Measurements from ENCODE around the gene CS. TPM values are rescaled to one million over a fixed set of nuclear protein-coding genes. Genes with fewer than 3 reads are reported as not detected.
A peak's percentile ranks its signal among the peaks of the same experiment; 100 is the strongest.

CS gene
- total RNA-seq, 4 donors from 2014 or later, result 126 to 175 (median 133) TPM

DNA sequence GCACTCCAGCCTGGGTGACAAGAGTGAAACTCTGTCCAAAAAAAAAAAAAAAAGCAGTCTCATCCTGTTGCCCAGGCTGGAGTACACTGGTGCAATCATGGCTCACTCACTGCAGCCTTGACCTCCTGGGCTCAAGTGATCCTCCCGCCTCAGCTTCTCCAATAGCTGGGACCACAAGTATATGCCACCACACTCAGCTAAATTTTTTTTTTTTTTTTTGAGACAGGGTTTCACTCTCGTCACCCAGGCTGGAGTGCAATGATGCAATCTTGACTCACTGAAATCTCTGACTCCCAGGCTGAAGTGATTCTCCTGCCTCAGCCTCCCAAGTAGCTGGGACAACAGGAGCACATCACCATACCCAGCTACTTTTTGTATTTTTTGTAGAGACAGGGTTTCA lies 20.9 kb upstream of the CS start:
- peaks cover under 1 to 85% (median 24%) of the 10 kb centered on the region in 3 donors for H3K36me3 ChIP-seq
- WGBS, 2 donors, result 90 to 100% methylated on average over 1 to 2 of the region's 2 CpGs
- DNase-seq, result no peak
- no peak overlapping the region for H3K27ac ChIP-seq
- H3K27me3 ChIP-seq, result no peaks in the 10 kb centered on the region
- H3K4me3 ChIP-seq, result no peak overlapping the region
- TF ChIP-seq, protein P1, sequence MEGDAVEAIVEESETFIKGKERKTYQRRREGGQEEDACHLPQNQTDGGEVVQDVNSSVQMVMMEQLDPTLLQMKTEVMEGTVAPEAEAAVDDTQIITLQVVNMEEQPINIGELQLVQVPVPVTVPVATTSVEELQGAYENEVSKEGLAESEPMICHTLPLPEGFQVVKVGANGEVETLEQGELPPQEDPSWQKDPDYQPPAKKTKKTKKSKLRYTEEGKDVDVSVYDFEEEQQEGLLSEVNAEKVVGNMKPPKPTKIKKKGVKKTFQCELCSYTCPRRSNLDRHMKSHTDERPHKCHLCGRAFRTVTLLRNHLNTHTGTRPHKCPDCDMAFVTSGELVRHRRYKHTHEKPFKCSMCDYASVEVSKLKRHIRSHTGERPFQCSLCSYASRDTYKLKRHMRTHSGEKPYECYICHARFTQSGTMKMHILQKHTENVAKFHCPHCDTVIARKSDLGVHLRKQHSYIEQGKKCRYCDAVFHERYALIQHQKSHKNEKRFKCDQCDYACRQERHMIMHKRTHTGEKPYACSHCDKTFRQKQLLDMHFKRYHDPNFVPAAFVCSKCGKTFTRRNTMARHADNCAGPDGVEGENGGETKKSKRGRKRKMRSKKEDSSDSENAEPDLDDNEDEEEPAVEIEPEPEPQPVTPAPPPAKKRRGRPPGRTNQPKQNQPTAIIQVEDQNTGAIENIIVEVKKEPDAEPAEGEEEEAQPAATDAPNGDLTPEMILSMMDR (IDR thresholded peaks at IDR 0.05), result no peak
- TF ChIP-seq POLR2A (IDR thresholded peaks at IDR 0.05), result no peak
- no peaks in the 10 kb centered on the region for H3K9me3 ChIP-seq
- H3K4me1 ChIP-seq, result peaks cover 5 to 9% (median 6%) of the 10 kb centered on the region in 3 donors
- intact Hi-C loops (cut with DNase I), result loop anchor here (10.0 kb wide), 1 partner anchor 134 kb away; the partner anchor contains the start of gene MIP

DNA sequence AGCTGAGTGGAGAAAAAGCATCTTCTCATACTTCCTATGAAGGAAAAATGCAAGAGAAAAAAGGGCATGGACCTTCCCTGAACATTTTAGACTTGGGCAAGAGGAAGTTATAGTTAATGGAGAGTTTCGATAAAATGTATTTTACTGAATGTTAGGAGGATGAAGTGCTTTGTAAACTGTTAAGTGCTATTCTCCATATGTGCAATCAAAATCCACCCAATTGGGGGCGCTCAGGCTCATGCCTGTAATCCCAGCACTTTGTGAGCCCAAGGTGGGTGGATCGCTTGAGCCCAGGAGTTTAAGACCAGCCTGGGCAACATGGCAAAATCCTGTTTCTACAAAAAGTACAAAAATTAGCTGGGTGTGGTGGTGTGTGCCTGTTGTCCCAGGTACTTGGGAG lies 17.5 kb upstream of the CS start:
- TF ChIP-seq POLR2A (IDR thresholded peaks at IDR 0.05), result no peak
- TF ChIP-seq, protein P1 (IDR thresholded peaks at IDR 0.05), result no peak
- Histone ChIP-seq H3K27ac (no peak overlapping the region), H3K4me3 (no peak overlapping the region), H3K36me3 (peaks cover 0 to 70% (median 0%) of the 10 kb centered on the region in 3 donors), H3K27me3 (no peaks in the 10 kb centered on the region), H3K9me3 (no peaks in the 10 kb centered on the region), H3K4me1 (peaks cover 13 to 22% (median 14%) of the 10 kb centered on the region in 3 donors)
- WGBS, 2 donors, result 82 to 91% methylated on average over 1 to 3 of the region's 3 CpGs
- intact Hi-C loops (cut with DNase I), result no loop called here
- DNase-seq, result no peak

DNA sequence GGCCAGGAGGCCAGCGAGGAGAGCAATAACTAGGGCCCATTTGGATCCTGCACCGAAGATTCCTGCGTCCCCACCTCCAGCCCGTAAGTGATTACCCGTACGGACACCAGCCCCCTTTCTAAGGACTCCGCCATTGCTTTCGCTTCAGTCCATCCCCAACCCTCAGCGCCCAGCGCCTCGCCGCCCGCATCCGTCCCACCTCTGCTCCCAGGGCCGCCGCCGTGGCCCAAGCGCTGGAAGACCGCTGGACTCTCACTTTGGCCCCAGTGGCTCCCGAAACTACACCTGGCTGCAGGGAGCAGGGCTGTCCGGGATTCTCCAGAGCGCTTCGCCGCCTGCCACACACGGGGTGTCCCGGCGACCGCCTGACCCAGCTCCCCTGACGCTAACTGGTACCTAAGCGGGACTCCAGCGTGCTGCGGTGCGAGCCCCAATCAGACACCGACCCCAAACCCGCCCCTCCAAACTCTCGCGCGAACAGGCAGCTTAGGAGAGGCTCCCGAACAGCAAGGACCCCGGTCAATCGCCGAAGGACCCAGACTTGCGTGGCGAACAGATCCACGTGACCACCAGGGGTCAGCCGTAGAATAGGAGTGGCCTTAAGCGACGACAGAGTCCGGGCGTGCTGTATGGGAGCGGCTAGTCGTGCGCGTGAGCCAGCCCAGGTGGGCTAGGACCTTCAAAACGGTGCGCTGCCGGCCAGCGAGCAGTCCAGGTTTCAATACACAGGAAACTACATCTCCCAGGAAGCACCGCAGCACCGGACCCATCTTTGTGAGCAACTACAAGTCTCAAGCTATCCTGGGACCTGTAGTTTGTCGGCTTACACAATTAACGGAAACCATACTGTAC lies 15.7 kb upstream of the CS start, which contains the start of gene CNPY2:
TSS of gene CNPY2 (minus strand) at position 367 of the 852 bp plus-strand sequence. CDS start 771 bp downstream, outside the sequence.
- intact Hi-C loops (cut with DNase I), result no loop called here
- Histone ChIP-seq H3K27me3 (no peaks in the 10 kb centered on the region), H3K36me3 (peaks cover 2 to 70% (median 4%) of the 10 kb centered on the region in 3 donors), H3K27ac (peak within 1 kb of the TSS; percentile 86 to 97 (median 92)), H3K9me3 (no peaks in the 10 kb centered on the region), H3K4me3 (peak within 1 kb of the TSS; percentile 57 to 96 (median 84)), H3K4me1 (peaks cover 13 to 22% (median 14%) of the 10 kb centered on the region in 3 donors)
- TF ChIP-seq, protein P1 (IDR thresholded peaks at IDR 0.05), result peak in 1 of 6 experiments; percentile 25
- TF ChIP-seq POLR2A (IDR thresholded peaks at IDR 0.05), result peak in 3 of 4 donors; percentile 8 to 84 (median 74)
- WGBS, 2 donors, result 0% methylated on average over 7 to 11 of the region's 62 CpGs
- peak; percentile 95 for DNase-seq

DNA sequence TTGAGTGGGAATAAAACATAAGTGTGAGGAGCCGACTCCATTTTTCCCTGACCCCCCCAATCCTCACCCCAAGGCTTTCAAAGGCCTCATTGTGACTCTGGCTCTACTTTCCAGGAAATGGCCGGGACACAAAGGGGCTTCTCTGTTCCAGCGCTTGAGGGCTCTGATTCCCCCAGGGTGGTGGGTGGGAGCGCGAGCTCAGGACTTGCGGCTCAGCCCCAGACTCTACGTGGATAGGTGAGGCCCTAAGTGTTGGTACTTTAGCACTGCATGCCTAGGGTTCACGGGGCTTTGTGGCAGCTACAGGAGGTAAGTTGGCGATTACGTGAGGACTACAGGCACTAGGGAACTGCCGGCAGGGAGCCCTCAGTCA lies 15.1 kb upstream of the CS start:
- H3K27ac ChIP-seq, result peak overlapping the region; percentile 86 to 97 (median 92)
- intact Hi-C loops (cut with DNase I), result no loop called here
- no peaks in the 10 kb centered on the region for H3K27me3 ChIP-seq
- H3K4me3 ChIP-seq, result peak overlapping the region; percentile 57 to 96 (median 84)
- no peak for DNase-seq
- no peak for TF ChIP-seq POLR2A (IDR thresholded peaks at IDR 0.05)
- TF ChIP-seq, protein P1 (IDR thresholded peaks at IDR 0.05), result no peak
- peaks cover 13 to 22% (median 14%) of the 10 kb centered on the region in 3 donors for H3K4me1 ChIP-seq
- H3K9me3 ChIP-seq, result no peaks in the 10 kb centered on the region
- WGBS, 2 donors, result 2 to 3% methylated on average over 5 to 9 of the region's 11 CpGs
- H3K36me3 ChIP-seq, result peaks cover 4 to 70% (median 9%) of the 10 kb centered on the region in 3 donors

DNA sequence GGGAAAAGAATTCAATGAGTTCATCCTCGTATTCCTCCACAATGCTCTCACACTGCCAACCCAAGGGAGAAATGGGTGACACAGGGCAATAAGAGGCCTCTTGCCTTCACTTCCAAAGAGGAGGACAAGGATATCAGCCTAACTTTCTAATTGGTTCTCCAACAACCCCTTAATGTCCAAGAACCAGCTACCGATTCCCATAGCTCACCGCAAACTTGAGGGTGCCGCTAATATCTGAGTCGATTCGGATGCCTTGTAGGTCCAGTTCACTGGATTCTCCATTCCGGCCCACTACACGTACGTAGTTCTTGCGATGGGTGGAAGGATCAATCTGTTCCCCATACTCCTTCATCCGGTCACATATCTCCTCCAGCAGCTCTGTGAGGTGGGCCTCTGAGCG lies 10.9 kb upstream of the CS start:
- Histone ChIP-seq H3K27ac (no peak overlapping the region), H3K4me3 (no peak overlapping the region), H3K27me3 (no peaks in the 10 kb centered on the region), H3K36me3 (peaks cover 4 to 86% (median 20%) of the 10 kb centered on the region in 3 donors), H3K4me1 (peaks cover 7 to 14% (median 8%) of the 10 kb centered on the region in 3 donors), H3K9me3 (no peaks in the 10 kb centered on the region)
- 92 to 94% methylated on average over 12 of the region's 12 CpGs for WGBS, 2 donors
- intact Hi-C loops (cut with DNase I), result no loop called here
- no peak for TF ChIP-seq POLR2A (IDR thresholded peaks at IDR 0.05)
- TF ChIP-seq, protein P1 (IDR thresholded peaks at IDR 0.05), result no peak
- no peak for DNase-seq

Data from esophagus squamous epithelium (tissue), 5 donors.